Suprapubic skin (tissue), 3 donors: Measurements from ENCODE around the gene CAMK2D.

ENCODE experiments used
- POLR2A ChIP-seq, 2 donors: fragments of 450-650 bp; IDR thresholded peaks; one replicate each; pipeline ENCODE4 v1.6.1; 2017; ENCODE audit warnings: antibody characterized with exemption in 2 of 2, mild to moderate bottlenecking in 2 of 2, moderate library complexity in 2 of 2
- TF ChIP-seq, protein P1 (sequence below), 2 donors: fragments of 200-600 bp in 1 of 2; fragments of 450-650 bp in 1 of 2; sonication (generic) in 1 of 2; IDR thresholded peaks; one replicate each; pipeline ENCODE4 v1.5.1; 2016 to 2019; ENCODE audit warnings: antibody characterized with exemption in 2 of 2, mild to moderate bottlenecking in 1 of 2, moderate library complexity in 1 of 2

DNA sequence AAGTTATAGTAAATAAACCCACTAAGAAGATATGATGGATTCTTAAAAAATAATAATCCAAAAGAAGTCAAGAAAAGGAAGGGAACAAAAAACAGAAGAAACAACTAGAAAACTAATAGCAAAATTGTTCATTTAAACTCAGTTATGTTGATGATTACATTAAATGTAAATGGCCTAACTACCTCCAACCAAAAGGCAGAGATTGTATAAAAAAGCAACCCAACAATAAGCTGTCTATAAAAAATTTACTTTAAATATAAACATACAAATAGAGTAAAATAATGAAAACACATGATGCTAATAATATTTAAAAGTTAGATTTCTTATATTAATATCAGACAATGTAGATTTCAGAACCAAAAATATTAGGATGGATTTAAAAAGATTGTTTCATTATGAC, 340.6 kb downstream of the CAMK2D start:
- TF ChIP-seq, protein P1, sequence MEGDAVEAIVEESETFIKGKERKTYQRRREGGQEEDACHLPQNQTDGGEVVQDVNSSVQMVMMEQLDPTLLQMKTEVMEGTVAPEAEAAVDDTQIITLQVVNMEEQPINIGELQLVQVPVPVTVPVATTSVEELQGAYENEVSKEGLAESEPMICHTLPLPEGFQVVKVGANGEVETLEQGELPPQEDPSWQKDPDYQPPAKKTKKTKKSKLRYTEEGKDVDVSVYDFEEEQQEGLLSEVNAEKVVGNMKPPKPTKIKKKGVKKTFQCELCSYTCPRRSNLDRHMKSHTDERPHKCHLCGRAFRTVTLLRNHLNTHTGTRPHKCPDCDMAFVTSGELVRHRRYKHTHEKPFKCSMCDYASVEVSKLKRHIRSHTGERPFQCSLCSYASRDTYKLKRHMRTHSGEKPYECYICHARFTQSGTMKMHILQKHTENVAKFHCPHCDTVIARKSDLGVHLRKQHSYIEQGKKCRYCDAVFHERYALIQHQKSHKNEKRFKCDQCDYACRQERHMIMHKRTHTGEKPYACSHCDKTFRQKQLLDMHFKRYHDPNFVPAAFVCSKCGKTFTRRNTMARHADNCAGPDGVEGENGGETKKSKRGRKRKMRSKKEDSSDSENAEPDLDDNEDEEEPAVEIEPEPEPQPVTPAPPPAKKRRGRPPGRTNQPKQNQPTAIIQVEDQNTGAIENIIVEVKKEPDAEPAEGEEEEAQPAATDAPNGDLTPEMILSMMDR (IDR thresholded peaks at IDR 0.05): no peak
- TF ChIP-seq POLR2A (IDR thresholded peaks at IDR 0.05): no peak
